Stimulated activated CD4-positive, alpha-beta T cell treated with anti-CD3 and anti-CD28 coated beads, Interleukin-15, amount 100 ng/mL, for 24 hours (primary cell): Measurements from ENCODE around the gene MAN1C1.

Experiments
- DNase-seq: peaks from one replicate; pipeline ENCODE4 v3.0.0-alpha.2; 2020

Gene MAN1C1

GRCh38 chr1:25616095-25616986 lies at the start of gene MAN1C1:
Gene MAN1C1, plus strand, starts transcription at chr1:25616791. Its CDS starts 1,007 bp downstream, at chr1:25617798.
- peak; percentile 81 for DNase-seq

- DNase-seq: no peak
These were observed 48.9 kb upstream of the MAN1C1 start for GRCh38 chr1:25567710-25568089.

GRCh38 chr1:25568090-25568833 lies 48.3 kb upstream of the MAN1C1 start:
- DNase-seq: no peak

- peak; percentile 37 for DNase-seq
These were observed 47.6 kb upstream of the MAN1C1 start for GRCh38 chr1:25568834-25569596.

- no peak for DNase-seq
These were observed 46.8 kb upstream of the MAN1C1 start for GRCh38 chr1:25569597-25570396.

GRCh38 chr1:25570798-25571521 lies 45.6 kb upstream of the MAN1C1 start:
- DNase-seq: no peak

- DNase-seq: no peak
These were observed 45.0 kb upstream of the MAN1C1 start for GRCh38 chr1:25571522-25571970.

GRCh38 chr1:25572107-25572506 lies 44.5 kb upstream of the MAN1C1 start:
- DNase-seq: no peak

GRCh38 chr1:25572708-25573590 lies 43.6 kb upstream of the MAN1C1 start:
- peak; percentile 72 for DNase-seq

GRCh38 chr1:25573591-25573930 lies 43.0 kb upstream of the MAN1C1 start:
- DNase-seq: no peak

- no peak for DNase-seq
These were observed 42.6 kb upstream of the MAN1C1 start for GRCh38 chr1:25573961-25574360.

GRCh38 chr1:25575191-25575590 lies 41.4 kb upstream of the MAN1C1 start:
- DNase-seq: no peak

- DNase-seq: no peak
These were observed 40.0 kb upstream of the MAN1C1 start for GRCh38 chr1:25576459-25577133.

GRCh38 chr1:25577134-25577920 lies 39.3 kb upstream of the MAN1C1 start:
- DNase-seq: no peak

GRCh38 chr1:25579292-25580252 lies 37.0 kb upstream of the MAN1C1 start:
- DNase-seq: no peak

- no peak for DNase-seq
These were observed 35.7 kb upstream of the MAN1C1 start for GRCh38 chr1:25580927-25581326.

GRCh38 chr1:25581764-25582163 lies 34.8 kb upstream of the MAN1C1 start:
- DNase-seq: no peak
